Tibial nerve (tissue), 4 donors: ENCODE data around the gene PFN1.

ENCODE experiments used
- EP300 ChIP-seq, 2 donors: sonication (generic); formaldehyde crosslinking; IDR thresholded peaks; one replicate each; pipeline ENCODE4 v1.6.1; 2017; ENCODE audit warnings: antibody characterized with exemption in 2 of 2, mild to moderate bottlenecking in 1 of 2
- POLR2A ChIP-seq, 2 donors: fragments of 450-650 bp; IDR thresholded peaks; one replicate each; pipeline ENCODE4 v1.6.1; 2017; ENCODE audit warnings: antibody characterized with exemption in 2 of 2, mild to moderate bottlenecking in 2 of 2, moderate library complexity in 2 of 2
- TF ChIP-seq, protein P1 (sequence below), 5 experiments: fragments of 200-600 bp in 3 of 5; fragments of 450-650 bp in 2 of 5; sonication (generic) in 3 of 5; IDR thresholded peaks; one replicate each; pipeline ENCODE4 v1.5.1; 2016 to 2019; ENCODE audit warnings: antibody characterized with exemption in 5 of 5, mild to moderate bottlenecking in 3 of 5, moderate library complexity in 2 of 5

DNA sequence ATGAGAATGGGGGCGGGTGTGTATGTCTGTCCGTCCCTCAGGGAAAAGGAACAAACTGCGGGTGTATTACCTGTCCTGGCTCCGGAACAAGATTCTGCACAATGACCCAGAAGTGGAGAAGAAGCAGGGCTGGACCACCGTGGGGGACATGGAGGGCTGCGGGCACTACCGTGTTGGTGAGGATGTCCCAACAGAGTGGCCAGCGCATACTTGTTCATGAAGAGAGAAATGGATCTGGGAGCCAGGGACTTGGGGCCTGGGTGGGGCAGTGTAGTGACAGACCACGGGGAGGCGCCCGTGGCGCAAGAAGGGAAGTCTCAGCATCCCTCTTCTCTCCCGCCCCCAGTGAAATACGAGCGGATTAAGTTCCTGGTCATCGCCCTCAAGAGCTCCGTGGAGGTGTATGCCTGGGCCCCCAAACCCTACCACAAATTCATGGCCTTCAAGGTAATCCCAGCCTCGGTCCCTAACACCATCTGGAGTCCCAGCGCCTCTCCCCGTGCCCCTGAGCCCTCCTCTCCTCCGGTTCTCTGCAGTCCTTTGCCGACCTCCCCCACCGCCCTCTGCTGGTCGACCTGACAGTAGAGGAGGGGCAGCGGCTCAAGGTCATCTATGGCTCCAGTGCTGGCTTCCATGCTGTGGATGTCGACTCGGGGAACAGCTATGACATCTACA is 52.5 kb downstream of the PFN1 start:
- no peak for TF ChIP-seq POLR2A (IDR thresholded peaks at IDR 0.05)
- no peak for TF ChIP-seq EP300 (IDR thresholded peaks at IDR 0.05)
- TF ChIP-seq, protein P1, sequence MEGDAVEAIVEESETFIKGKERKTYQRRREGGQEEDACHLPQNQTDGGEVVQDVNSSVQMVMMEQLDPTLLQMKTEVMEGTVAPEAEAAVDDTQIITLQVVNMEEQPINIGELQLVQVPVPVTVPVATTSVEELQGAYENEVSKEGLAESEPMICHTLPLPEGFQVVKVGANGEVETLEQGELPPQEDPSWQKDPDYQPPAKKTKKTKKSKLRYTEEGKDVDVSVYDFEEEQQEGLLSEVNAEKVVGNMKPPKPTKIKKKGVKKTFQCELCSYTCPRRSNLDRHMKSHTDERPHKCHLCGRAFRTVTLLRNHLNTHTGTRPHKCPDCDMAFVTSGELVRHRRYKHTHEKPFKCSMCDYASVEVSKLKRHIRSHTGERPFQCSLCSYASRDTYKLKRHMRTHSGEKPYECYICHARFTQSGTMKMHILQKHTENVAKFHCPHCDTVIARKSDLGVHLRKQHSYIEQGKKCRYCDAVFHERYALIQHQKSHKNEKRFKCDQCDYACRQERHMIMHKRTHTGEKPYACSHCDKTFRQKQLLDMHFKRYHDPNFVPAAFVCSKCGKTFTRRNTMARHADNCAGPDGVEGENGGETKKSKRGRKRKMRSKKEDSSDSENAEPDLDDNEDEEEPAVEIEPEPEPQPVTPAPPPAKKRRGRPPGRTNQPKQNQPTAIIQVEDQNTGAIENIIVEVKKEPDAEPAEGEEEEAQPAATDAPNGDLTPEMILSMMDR (IDR thresholded peaks at IDR 0.05) = no peak
